Esophagus muscularis mucosa (tissue), 3 donors: Measurements from ENCODE around the gene RTCA.

Experiments
- EP300 ChIP-seq: sonication (generic); formaldehyde crosslinking; IDR thresholded peaks from one replicate; pipeline ENCODE4 v1.6.1; 2017; ENCODE audit warnings: antibody characterized with exemption
- TF ChIP-seq, protein P1 (sequence below), 3 experiments: fragments of 200-600 bp in 2 of 3; fragments of 450-650 bp in 1 of 3; sonication (generic) in 2 of 3; IDR thresholded peaks; one replicate each; pipeline ENCODE4 v1.5.1; 2017 to 2019; ENCODE audit warnings: antibody characterized with exemption in 3 of 3, mild to moderate bottlenecking in 2 of 3, moderate library complexity in 1 of 3

DNA sequence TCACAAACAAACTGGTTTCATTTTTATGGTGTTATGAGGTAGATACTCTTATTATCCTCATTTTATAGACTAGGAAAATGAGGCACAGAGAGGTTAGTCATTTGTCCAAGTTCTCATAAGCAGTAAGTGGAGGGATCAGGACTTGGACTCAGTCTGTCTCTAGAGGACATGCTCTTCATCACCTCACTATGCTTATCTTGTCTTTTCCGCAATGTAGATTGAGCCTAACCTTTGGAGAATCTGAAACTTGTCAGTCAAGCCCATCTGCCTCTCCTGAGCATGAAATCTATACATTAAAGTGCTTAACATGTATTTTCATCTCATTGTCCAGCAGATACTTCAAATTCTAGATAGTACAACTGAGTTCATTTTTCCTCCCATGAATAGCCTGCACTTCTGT, 74.5 kb downstream of the RTCA start:
- TF ChIP-seq, protein P1, sequence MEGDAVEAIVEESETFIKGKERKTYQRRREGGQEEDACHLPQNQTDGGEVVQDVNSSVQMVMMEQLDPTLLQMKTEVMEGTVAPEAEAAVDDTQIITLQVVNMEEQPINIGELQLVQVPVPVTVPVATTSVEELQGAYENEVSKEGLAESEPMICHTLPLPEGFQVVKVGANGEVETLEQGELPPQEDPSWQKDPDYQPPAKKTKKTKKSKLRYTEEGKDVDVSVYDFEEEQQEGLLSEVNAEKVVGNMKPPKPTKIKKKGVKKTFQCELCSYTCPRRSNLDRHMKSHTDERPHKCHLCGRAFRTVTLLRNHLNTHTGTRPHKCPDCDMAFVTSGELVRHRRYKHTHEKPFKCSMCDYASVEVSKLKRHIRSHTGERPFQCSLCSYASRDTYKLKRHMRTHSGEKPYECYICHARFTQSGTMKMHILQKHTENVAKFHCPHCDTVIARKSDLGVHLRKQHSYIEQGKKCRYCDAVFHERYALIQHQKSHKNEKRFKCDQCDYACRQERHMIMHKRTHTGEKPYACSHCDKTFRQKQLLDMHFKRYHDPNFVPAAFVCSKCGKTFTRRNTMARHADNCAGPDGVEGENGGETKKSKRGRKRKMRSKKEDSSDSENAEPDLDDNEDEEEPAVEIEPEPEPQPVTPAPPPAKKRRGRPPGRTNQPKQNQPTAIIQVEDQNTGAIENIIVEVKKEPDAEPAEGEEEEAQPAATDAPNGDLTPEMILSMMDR (IDR thresholded peaks at IDR 0.05) = no peak
- TF ChIP-seq EP300 = no peak
